IPS-18c (cell line): ENCODE results near the gene PPFIBP2.

ENCODE experiments used
- H3K4me3 ChIP-seq: 2 replicates; pipeline ENCODE4 v1.7.0; 2013; ENCODE audit warnings: low read depth, mild to moderate bottlenecking, low read length, moderate library complexity; ENCODE audit not compliant: insufficient read depth
- H3K9me3 ChIP-seq: one replicate; pipeline ENCODE4 v1.6.1; 2013; ENCODE audit warnings: mild to moderate bottlenecking, low read length, moderate library complexity; ENCODE audit not compliant: control insufficient read depth, insufficient read depth

The PPFIBP2 gene

GRCh38 chr11:7536100-7536499 is 22.3 kb downstream of the PPFIBP2 start:
- Histone ChIP-seq H3K4me3 (no peak overlapping the region), H3K9me3 (no peaks in the 10 kb centered on the region)

GRCh38 chr11:7537265-7537664 is 23.5 kb downstream of the PPFIBP2 start:
- H3K9me3 ChIP-seq: no peaks in the 10 kb centered on the region

GRCh38 chr11:7538031-7538430 is 24.2 kb downstream of the PPFIBP2 start:
- no peaks in the 10 kb centered on the region for H3K9me3 ChIP-seq
- no peak overlapping the region for H3K4me3 ChIP-seq

More at GRCh38 chr11:7537265-7537664, 23.5 kb downstream of the PPFIBP2 start:
- H3K4me3 ChIP-seq: no peak overlapping the region

- H3K4me3 ChIP-seq: no peak overlapping the region
- H3K9me3 ChIP-seq: no peaks in the 10 kb centered on the region
Measured at GRCh38 chr11:7538466-7539454, 25.0 kb downstream of the PPFIBP2 start.

- no peaks in the 10 kb centered on the region for H3K9me3 ChIP-seq
- no peak overlapping the region for H3K4me3 ChIP-seq
Measured at GRCh38 chr11:7540830-7541555, 27.2 kb downstream of the PPFIBP2 start.

- no peak overlapping the region for H3K4me3 ChIP-seq
- no peaks in the 10 kb centered on the region for H3K9me3 ChIP-seq
Measured at GRCh38 chr11:7543302-7543701, 29.5 kb downstream of the PPFIBP2 start.

GRCh38 chr11:7544021-7544420 is 30.2 kb downstream of the PPFIBP2 start:
- Histone ChIP-seq H3K4me3 (no peak overlapping the region), H3K9me3 (no peaks in the 10 kb centered on the region)

- H3K4me3 ChIP-seq: no peak overlapping the region
- H3K9me3 ChIP-seq: no peaks in the 10 kb centered on the region
Measured at GRCh38 chr11:7545611-7546010, 31.8 kb downstream of the PPFIBP2 start.

- no peaks in the 10 kb centered on the region for H3K9me3 ChIP-seq
- H3K4me3 ChIP-seq: no peak overlapping the region
Measured at GRCh38 chr11:7546324-7546791, 32.6 kb downstream of the PPFIBP2 start.

GRCh38 chr11:7547687-7548086 is 33.9 kb downstream of the PPFIBP2 start:
- H3K9me3 ChIP-seq: no peaks in the 10 kb centered on the region

GRCh38 chr11:7548659-7549274 is 35.0 kb downstream of the PPFIBP2 start:
- H3K4me3 ChIP-seq: no peak overlapping the region
- no peaks in the 10 kb centered on the region for H3K9me3 ChIP-seq

More at GRCh38 chr11:7547687-7548086, 33.9 kb downstream of the PPFIBP2 start:
- H3K4me3 ChIP-seq: no peak overlapping the region

GRCh38 chr11:7549681-7550080 is 35.9 kb downstream of the PPFIBP2 start:
- H3K9me3 ChIP-seq: no peaks in the 10 kb centered on the region
- H3K4me3 ChIP-seq: no peak overlapping the region

- H3K4me3 ChIP-seq: no peak overlapping the region
- no peaks in the 10 kb centered on the region for H3K9me3 ChIP-seq
Measured at GRCh38 chr11:7551571-7551970, 37.8 kb downstream of the PPFIBP2 start.

GRCh38 chr11:7552666-7553065 is 38.9 kb downstream of the PPFIBP2 start:
- H3K4me3 ChIP-seq: no peak overlapping the region
- H3K9me3 ChIP-seq: no peaks in the 10 kb centered on the region

GRCh38 chr11:7555052-7555699 is 41.4 kb downstream of the PPFIBP2 start:
- H3K4me3 ChIP-seq: no peak overlapping the region
- no peaks in the 10 kb centered on the region for H3K9me3 ChIP-seq

GRCh38 chr11:7558046-7558445 is 44.2 kb downstream of the PPFIBP2 start:
- Histone ChIP-seq H3K9me3 (no peaks in the 10 kb centered on the region), H3K4me3 (no peak overlapping the region)
